ENCODE results near the gene SNX17. TPM values are rescaled to one million over a fixed set of nuclear protein-coding genes. Genes with fewer than 3 reads are reported as not detected.
A peak's percentile ranks its signal among the peaks of the same experiment; 100 is the strongest.
"Not testable (repeated sequence)": the region's sequence is repeated elsewhere in the genome, so short reads cannot be mapped to it uniquely, and the experiment has no call there.

Gene SNX17
- total RNA-seq, 1 experiment from 2014 or later, result 186 TPM

GRCh38 chr2:27398962-27399361, 28.5 kb downstream of the SNX17 start:
- DNase-seq (ENCODE audit: low read depth), result no peak

GRCh38 chr2:27400348-27401135, 30.1 kb downstream of the SNX17 start:
- no peak for DNase-seq (ENCODE audit: low read depth)

DNA sequence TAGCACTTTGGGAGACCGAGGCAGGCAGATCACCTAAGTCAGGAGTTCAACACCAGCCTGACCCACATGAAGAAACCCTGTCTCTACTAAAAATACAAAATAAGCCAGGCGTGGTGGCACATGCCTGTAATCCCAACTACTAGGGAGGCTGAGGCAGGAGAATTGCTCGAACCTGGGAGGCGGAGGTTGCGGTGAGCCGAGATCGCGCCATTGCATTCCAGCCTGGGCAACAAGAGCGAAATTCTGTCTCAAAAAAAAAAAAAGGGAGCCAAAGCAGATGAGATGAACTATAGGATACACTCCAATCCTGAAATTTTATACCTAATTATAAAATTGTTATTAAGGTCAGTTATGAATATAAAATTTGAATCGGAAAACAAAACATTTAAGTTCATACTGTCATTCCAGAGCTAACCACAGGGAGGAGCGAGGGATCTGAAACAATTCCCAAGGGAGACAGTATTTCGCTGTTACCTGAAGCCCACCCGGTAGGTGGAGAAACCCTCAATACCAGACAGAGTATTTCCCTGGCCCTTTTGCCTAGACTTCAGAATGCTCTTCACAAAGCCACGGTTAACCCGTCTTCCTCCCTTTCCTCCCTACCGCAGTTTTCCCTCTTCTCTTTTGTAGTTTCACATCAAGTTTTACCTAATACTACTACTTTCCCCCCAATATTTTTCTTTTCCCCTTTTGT, 37.5 kb downstream of the SNX17 start:
- peak; percentile 55 for DNase-seq (ENCODE audit: low read depth)

- peak; percentile 25 for DNase-seq (ENCODE audit: low read depth)
Measured at GRCh38 chr2:27408601-27409320, 38.3 kb downstream of the SNX17 start.

- peak; percentile 92 for DNase-seq (ENCODE audit: low read depth)
Measured at GRCh38 chr2:27409321-27410073, 39.1 kb downstream of the SNX17 start, which contains the start of gene PPM1G. Gene PPM1G (minus strand): TSS chr2:27409591. CDS start chr2:27409422, 169 bp downstream.

- no peak for DNase-seq (ENCODE audit: low read depth)
Measured at GRCh38 chr2:27412419-27413152, 42.2 kb downstream of the SNX17 start.

DNA sequence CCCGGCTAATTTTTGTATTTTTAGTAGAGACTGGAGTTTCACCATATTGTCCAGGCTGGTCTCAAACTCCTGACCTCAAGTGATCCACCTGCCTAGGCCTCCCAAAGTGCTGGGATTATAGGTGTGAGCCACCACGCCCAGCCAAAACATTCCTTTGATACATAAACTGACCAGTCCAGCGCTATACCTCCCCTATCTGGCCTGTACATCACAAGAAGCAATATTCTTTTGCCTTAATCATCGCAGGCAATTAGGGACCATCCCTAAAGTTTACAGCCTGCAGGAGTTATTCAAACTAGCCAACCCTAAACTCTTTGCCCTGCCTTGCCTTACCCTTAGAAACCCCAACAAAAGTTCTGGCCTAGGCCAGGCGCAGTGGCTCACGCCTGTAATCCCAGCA, 45.7 kb downstream of the SNX17 start:
- no peak for DNase-seq (ENCODE audit: low read depth)

DNA sequence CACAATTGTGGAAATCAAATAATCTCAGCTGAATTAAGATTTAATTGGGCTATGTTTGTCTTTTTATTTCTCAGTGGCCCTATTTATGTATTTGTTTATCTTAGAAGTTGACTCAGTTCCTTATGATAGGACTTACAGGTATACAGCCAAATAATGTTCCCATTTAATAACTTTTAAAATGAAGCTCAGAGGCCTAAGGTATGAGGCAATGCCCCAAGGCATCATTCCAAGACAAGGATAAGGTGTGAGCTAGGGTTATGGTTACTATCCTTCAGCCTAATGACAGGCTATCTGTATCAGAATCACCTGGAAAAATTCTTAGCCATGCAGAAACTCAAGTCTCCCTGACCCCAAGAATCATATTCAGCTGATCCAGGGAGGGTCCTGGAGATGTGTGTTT, 50.6 kb downstream of the SNX17 start:
- no peak for DNase-seq (ENCODE audit: low read depth)

DNA sequence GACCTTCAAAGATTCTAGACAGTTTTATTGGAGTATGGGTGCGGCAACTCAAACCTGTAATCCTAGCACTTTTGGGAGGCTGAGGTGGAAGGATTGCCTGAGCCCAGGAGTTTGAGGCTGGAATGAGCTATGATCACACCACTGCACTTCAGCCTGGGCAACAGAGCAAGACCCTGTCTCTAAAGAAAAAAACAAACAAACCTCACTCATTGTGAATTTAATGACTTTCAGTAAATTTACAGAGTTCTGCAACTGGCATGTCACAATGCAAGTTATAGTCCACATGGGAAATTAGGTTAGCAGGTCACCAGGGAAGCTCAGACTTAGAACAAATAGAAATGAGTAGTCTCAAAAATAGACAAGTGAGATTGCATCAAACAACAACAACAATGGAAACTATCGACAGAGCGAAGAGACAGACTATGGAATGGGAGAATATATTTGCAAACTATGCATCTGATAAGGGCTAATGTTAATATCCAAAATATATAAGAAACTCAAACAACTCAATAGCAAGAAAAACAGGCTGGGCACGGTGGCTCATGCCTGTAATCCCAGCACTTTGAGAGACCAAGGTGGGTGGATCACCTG, 51.3 kb downstream of the SNX17 start:
- no peak for DNase-seq (ENCODE audit: low read depth)

DNA sequence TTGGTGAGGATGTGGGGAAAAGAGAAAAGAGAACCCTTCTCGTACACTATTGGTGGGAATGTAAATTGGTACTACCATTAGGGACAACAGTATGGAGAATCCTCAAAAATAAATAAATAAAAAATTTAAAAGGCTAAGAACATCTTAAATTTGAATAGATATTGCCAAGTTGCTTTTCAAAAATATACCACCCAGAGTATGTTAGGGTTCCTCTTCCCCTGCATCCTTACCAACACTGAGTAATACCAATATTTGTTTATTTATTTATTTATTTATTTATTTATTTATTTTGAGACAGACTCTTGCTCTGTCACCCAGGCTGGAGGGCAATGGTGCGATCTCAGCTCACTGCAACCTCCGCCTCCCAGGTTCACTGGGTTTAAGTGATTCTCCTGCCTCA, 52.5 kb downstream of the SNX17 start:
- DNase-seq (ENCODE audit: low read depth), result no peak

GRCh38 chr2:27425039-27425438, 54.6 kb downstream of the SNX17 start:
- not testable (repeated sequence) for DNase-seq (ENCODE audit: low read depth)

Other genes starting within 250 kb of the SNX17 start
- gene ABHD1, start 246.8 kb upstream of the SNX17 start, total RNA-seq (2014; rRNA removed; shearing (Covaris generic)), result 0.12 TPM in 1 of 2 replicates, not detected in the other
- 68.0 and 73.1 TPM in 2 replicates for gene PREB, start 236.0 kb upstream of the SNX17 start, total RNA-seq (2014; rRNA removed; shearing (Covaris generic))
- gene PRR30, start 231.2 kb upstream of the SNX17 start, total RNA-seq (2014; rRNA removed; shearing (Covaris generic)), result not detected in 2 replicates
- not detected in 2 replicates for gene TCF23, start 221.6 kb upstream of the SNX17 start, total RNA-seq (2014; rRNA removed; shearing (Covaris generic))
- gene ATRAID, start 158.6 kb upstream of the SNX17 start, total RNA-seq (2014; rRNA removed; shearing (Covaris generic)), result 294 and 342 TPM in 2 replicates
- gene SLC5A6, start 158.3 kb upstream of the SNX17 start, total RNA-seq (2014; rRNA removed; shearing (Covaris generic)), result 32.2 and 38.2 TPM in 2 replicates
- gene CAD, start 153.2 kb upstream of the SNX17 start, total RNA-seq (2014; rRNA removed; shearing (Covaris generic)), result 22.7 and 32.7 TPM in 2 replicates
- not detected in 2 replicates for gene SLC30A3, start 107.6 kb upstream of the SNX17 start, total RNA-seq (2014; rRNA removed; shearing (Covaris generic))
- not detected in 2 replicates for gene DNAJC5G, start 95.2 kb upstream of the SNX17 start, total RNA-seq (2014; rRNA removed; shearing (Covaris generic))
- 0.10 TPM in 1 of 2 replicates, not detected in the other for gene TRIM54, start 88.2 kb upstream of the SNX17 start, total RNA-seq (2014; rRNA removed; shearing (Covaris generic))
- gene UCN, start 62.2 kb upstream of the SNX17 start, total RNA-seq (2014; rRNA removed; shearing (Covaris generic)), result 0.48 and 2.1 TPM in 2 replicates
- gene MPV17, start 47.5 kb upstream of the SNX17 start, total RNA-seq (2014; rRNA removed; shearing (Covaris generic)), result 99.4 and 124 TPM in 2 replicates
- 38.0 and 44.2 TPM in 2 replicates for gene GTF3C2, start 13.9 kb upstream of the SNX17 start, total RNA-seq (2014; rRNA removed; shearing (Covaris generic))
- gene EIF2B4, start 278 bp upstream of the SNX17 start, total RNA-seq (2014; rRNA removed; shearing (Covaris generic)), result 31.8 and 36.1 TPM in 2 replicates
- gene ZNF513, start 10.1 kb downstream of the SNX17 start, total RNA-seq (2014; rRNA removed; shearing (Covaris generic)), result 7.9 and 8.8 TPM in 2 replicates
- 86.5 and 93.4 TPM in 2 replicates for gene PPM1G, start 39.0 kb downstream of the SNX17 start, total RNA-seq (2014; rRNA removed; shearing (Covaris generic))
- gene NRBP1, start 58.0 kb downstream of the SNX17 start, total RNA-seq (2014; rRNA removed; shearing (Covaris generic)), result 138 and 153 TPM in 2 replicates
- 0.48 TPM in 1 of 2 replicates, not detected in the other for gene KRTCAP3, start 71.8 kb downstream of the SNX17 start, total RNA-seq (2014; rRNA removed; shearing (Covaris generic))
- gene IFT172, start 119.1 kb downstream of the SNX17 start, total RNA-seq (2014; rRNA removed; shearing (Covaris generic)), result 16.1 and 20.5 TPM in 2 replicates
- gene FNDC4, start 124.6 kb downstream of the SNX17 start, total RNA-seq (2014; rRNA removed; shearing (Covaris generic)), result 6.1 and 6.3 TPM in 2 replicates
- gene GCKR, start 126.2 kb downstream of the SNX17 start, total RNA-seq (2014; rRNA removed; shearing (Covaris generic)), result not detected in 2 replicates
- gene ZNF512, start 212.4 kb downstream of the SNX17 start, total RNA-seq (2014; rRNA removed; shearing (Covaris generic)), result 19.8 and 20.5 TPM in 2 replicates